AG09309 (cell line): ENCODE measurements around the gene DIP2C.

Experiments
- DNase-seq: peaks from one replicate; pipeline ENCODE4 v3.0.0-alpha.2; 2010; ENCODE audit warnings: low read depth
- H3K4me3 ChIP-seq: 2 replicates; pipeline ENCODE4 v1.5.1; 2011; ENCODE audit warnings: mild to moderate bottlenecking, low read depth, low read length, moderate library complexity; ENCODE audit not compliant: control insufficient read depth
- TF ChIP-seq, protein P1 (sequence below): IDR thresholded peaks from 2 replicates; pipeline ENCODE4 v1.5.1; 2011; ENCODE audit warnings: mild to moderate bottlenecking, low read depth, low read length, inconsistent platforms; ENCODE audit not compliant: insufficient read depth, control insufficient read depth; ENCODE audit errors: missing control alignments

DIP2C gene, protein sequence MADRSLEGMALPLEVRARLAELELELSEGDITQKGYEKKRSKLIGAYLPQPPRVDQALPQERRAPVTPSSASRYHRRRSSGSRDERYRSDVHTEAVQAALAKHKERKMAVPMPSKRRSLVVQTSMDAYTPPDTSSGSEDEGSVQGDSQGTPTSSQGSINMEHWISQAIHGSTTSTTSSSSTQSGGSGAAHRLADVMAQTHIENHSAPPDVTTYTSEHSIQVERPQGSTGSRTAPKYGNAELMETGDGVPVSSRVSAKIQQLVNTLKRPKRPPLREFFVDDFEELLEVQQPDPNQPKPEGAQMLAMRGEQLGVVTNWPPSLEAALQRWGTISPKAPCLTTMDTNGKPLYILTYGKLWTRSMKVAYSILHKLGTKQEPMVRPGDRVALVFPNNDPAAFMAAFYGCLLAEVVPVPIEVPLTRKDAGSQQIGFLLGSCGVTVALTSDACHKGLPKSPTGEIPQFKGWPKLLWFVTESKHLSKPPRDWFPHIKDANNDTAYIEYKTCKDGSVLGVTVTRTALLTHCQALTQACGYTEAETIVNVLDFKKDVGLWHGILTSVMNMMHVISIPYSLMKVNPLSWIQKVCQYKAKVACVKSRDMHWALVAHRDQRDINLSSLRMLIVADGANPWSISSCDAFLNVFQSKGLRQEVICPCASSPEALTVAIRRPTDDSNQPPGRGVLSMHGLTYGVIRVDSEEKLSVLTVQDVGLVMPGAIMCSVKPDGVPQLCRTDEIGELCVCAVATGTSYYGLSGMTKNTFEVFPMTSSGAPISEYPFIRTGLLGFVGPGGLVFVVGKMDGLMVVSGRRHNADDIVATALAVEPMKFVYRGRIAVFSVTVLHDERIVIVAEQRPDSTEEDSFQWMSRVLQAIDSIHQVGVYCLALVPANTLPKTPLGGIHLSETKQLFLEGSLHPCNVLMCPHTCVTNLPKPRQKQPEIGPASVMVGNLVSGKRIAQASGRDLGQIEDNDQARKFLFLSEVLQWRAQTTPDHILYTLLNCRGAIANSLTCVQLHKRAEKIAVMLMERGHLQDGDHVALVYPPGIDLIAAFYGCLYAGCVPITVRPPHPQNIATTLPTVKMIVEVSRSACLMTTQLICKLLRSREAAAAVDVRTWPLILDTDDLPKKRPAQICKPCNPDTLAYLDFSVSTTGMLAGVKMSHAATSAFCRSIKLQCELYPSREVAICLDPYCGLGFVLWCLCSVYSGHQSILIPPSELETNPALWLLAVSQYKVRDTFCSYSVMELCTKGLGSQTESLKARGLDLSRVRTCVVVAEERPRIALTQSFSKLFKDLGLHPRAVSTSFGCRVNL (N-terminal part only)

GRCh38 chr10:689452-690371 is at the start of gene DIP2C:
Gene DIP2C (minus strand): TSS chr10:689668. CDS start chr10:689578, 90 bp downstream.
- no peak for DNase-seq
- peak within 1 kb of the TSS; percentile 72 for H3K4me3 ChIP-seq
- TF ChIP-seq, protein P1, sequence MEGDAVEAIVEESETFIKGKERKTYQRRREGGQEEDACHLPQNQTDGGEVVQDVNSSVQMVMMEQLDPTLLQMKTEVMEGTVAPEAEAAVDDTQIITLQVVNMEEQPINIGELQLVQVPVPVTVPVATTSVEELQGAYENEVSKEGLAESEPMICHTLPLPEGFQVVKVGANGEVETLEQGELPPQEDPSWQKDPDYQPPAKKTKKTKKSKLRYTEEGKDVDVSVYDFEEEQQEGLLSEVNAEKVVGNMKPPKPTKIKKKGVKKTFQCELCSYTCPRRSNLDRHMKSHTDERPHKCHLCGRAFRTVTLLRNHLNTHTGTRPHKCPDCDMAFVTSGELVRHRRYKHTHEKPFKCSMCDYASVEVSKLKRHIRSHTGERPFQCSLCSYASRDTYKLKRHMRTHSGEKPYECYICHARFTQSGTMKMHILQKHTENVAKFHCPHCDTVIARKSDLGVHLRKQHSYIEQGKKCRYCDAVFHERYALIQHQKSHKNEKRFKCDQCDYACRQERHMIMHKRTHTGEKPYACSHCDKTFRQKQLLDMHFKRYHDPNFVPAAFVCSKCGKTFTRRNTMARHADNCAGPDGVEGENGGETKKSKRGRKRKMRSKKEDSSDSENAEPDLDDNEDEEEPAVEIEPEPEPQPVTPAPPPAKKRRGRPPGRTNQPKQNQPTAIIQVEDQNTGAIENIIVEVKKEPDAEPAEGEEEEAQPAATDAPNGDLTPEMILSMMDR = no peak

DNA sequence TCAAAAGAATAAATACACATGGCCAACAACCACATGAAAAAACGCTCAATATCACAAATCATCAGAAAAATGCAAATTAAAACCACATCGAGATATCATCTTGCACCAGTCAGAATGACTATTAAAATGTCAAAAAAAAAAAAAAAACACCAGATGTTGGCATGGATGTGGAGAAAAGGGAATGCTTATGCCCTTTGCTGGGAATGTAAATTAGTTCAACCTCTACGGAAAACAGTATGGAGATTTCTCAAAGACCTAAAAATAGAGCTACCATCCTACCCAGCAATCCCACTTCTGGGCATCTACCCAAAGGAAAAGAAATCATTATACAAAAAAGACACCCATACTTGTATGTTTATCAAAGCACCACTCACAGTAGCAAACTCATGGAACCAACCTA is 45.0 kb upstream of the DIP2C start:
- H3K4me3 ChIP-seq = no peak overlapping the region
- TF ChIP-seq, protein P1 = no peak
- DNase-seq = no peak

- DNase-seq = no peak
- TF ChIP-seq, protein P1 = no peak
- H3K4me3 ChIP-seq = no peak overlapping the region
Measured at GRCh38 chr10:733086-733485, 43.6 kb upstream of the DIP2C start.

- TF ChIP-seq, protein P1 = no peak
- no peak overlapping the region for H3K4me3 ChIP-seq
- DNase-seq = no peak
Measured at GRCh38 chr10:729213-729612, 39.7 kb upstream of the DIP2C start.

DNA sequence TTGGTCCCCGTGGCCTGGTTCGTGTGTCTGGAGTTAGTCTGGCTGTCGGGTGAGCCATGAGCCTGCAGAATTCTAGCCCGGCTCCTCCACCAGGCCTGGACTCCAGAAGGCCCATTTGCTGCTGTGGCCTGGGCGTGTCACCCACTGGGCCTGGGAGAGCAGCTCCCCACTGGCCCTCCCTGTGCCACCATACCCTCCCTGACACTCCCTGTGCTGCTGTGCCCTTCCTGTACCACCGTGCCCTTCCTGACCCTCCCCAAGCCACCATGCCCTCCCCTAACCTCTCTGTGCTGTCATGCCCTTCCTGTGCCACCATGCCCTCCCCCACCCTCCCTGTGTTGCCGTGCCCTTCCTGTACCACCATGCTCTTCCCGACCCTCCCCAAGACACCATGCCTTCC is 39.1 kb upstream of the DIP2C start:
- no peak overlapping the region for H3K4me3 ChIP-seq
- no peak for DNase-seq
- TF ChIP-seq, protein P1 = no peak
